ENCODE measurements around the gene CD247.

The CD247 gene

GRCh38 chr1:167409183-167409582 lies 109.1 kb downstream of the CD247 start:
- H3K9ac ChIP-seq (ENCODE audit: low read depth, low read length), result no peak overlapping the region
- peaks cover 13% of the 10 kb centered on the region for H3K36me3 ChIP-seq (ENCODE audit: insufficient read depth, low read length)
- H3K9me3 ChIP-seq (ENCODE audit: control insufficient read depth, insufficient read depth, low read length), result no peaks in the 10 kb centered on the region
- H3K4me1 ChIP-seq (ENCODE audit: insufficient read depth, low read length), result no peaks in the 10 kb centered on the region

GRCh38 chr1:167408355-167408754 lies 110.0 kb downstream of the CD247 start:
- Histone ChIP-seq H3K9ac (ENCODE audit: low read depth, low read length) (no peak overlapping the region), H3K36me3 (ENCODE audit: insufficient read depth, low read length) (peaks cover 13% of the 10 kb centered on the region), H3K4me1 (ENCODE audit: insufficient read depth, low read length) (no peaks in the 10 kb centered on the region), H3K9me3 (ENCODE audit: control insufficient read depth, insufficient read depth, low read length) (no peaks in the 10 kb centered on the region)

- Histone ChIP-seq H3K36me3 (ENCODE audit: insufficient read depth, low read length) (peaks cover 8% of the 10 kb centered on the region), H3K9ac (ENCODE audit: low read depth, low read length) (no peak overlapping the region), H3K4me1 (ENCODE audit: insufficient read depth, low read length) (no peaks in the 10 kb centered on the region), H3K9me3 (ENCODE audit: control insufficient read depth, insufficient read depth, low read length) (no peaks in the 10 kb centered on the region)
These were observed 113.4 kb downstream of the CD247 start for GRCh38 chr1:167404908-167405307.

DNA sequence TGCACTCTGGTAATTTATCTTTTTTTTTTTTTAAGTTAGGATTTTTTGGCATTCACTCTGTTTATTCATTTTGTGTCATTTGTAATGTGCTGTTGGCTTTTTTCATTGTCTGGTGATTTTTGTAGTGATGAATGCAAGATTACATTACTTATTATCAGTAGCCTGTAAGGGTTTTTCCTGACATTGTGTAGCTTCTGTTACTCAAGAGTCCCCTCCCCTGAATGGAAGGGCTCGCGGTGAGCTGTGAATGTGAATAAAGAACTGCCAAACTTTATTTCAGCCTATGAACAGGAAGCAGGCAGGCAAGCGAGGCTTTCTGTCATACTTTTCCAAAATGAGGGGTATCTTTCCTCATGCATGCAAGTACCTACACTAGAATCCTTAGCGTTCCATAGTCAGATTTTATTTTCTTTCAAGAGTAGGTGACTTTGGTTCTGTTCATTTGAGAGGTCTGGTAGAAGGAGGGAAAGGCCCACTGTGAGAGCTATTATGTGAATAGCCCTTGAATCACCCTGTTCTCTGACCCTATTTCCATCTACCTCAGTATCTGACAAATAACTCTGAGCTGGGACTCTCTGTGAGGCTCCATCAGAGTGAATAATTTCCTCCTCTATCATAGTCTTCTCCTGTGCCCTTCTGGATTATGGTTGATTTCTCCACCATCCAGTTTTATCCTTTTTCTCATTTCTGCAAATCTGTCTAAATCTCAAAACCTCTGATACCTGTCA lies 114.0 kb downstream of the CD247 start:
- H3K9ac ChIP-seq (ENCODE audit: low read depth, low read length), result no peak overlapping the region
- peaks cover 8% of the 10 kb centered on the region for H3K36me3 ChIP-seq (ENCODE audit: insufficient read depth, low read length)
- H3K4me1 ChIP-seq (ENCODE audit: insufficient read depth, low read length), result no peaks in the 10 kb centered on the region
- no peaks in the 10 kb centered on the region for H3K9me3 ChIP-seq (ENCODE audit: control insufficient read depth, insufficient read depth, low read length)

DNA sequence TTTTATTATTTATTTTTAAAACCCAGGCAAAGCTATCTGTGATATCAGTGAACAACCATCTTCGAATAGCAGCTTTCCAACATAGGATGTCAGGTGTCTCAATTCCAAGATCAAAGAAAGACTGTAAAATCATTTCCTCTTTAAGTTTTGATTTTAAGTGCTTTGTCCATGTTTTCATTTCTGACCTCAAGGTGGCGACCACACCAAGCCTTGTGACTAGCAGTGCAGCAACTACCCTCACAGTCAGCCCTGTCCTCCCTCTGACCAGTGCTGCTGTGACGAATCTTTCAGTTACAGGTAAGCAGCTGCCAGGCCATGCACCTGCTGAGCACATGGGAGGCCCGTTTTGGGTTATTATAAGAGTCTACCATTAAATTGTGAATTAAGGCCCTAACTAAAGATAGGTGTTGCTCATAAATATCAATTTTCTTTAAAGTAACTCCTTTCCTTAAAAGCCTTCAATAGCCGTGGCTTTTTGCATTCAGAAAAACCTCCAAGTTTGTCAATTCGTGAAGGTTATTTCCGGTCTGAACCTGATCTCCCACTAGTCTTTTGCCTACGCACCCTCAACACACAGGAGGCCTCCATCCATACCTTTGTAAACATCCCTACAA lies 117.0 kb downstream of the CD247 start:
- peaks cover 20% of the 10 kb centered on the region for H3K36me3 ChIP-seq (ENCODE audit: insufficient read depth, low read length)
- H3K9ac ChIP-seq (ENCODE audit: low read depth, low read length), result no peak overlapping the region
- H3K9me3 ChIP-seq (ENCODE audit: control insufficient read depth, insufficient read depth, low read length), result no peaks in the 10 kb centered on the region
- no peaks in the 10 kb centered on the region for H3K4me1 ChIP-seq (ENCODE audit: insufficient read depth, low read length)

- H3K4me1 ChIP-seq (ENCODE audit: insufficient read depth, low read length), result no peaks in the 10 kb centered on the region
- no peak overlapping the region for H3K9ac ChIP-seq (ENCODE audit: low read depth, low read length)
- peaks cover 19% of the 10 kb centered on the region for H3K36me3 ChIP-seq (ENCODE audit: insufficient read depth, low read length)
- no peaks in the 10 kb centered on the region for H3K9me3 ChIP-seq (ENCODE audit: control insufficient read depth, insufficient read depth, low read length)
These were observed 117.9 kb downstream of the CD247 start for GRCh38 chr1:167400359-167400953.

- Histone ChIP-seq H3K9ac (ENCODE audit: low read depth, low read length) (no peak overlapping the region), H3K9me3 (ENCODE audit: control insufficient read depth, insufficient read depth, low read length) (no peaks in the 10 kb centered on the region), H3K4me1 (ENCODE audit: insufficient read depth, low read length) (no peaks in the 10 kb centered on the region), H3K36me3 (ENCODE audit: insufficient read depth, low read length) (peaks cover 10% of the 10 kb centered on the region)
These were observed 126.1 kb downstream of the CD247 start for GRCh38 chr1:167392200-167392696.

- H3K4me1 ChIP-seq (ENCODE audit: insufficient read depth, low read length), result no peaks in the 10 kb centered on the region
- no peaks in the 10 kb centered on the region for H3K9me3 ChIP-seq (ENCODE audit: control insufficient read depth, insufficient read depth, low read length)
- peaks cover 6% of the 10 kb centered on the region; the same call in 1 of the 2 replicates for H3K36me3 ChIP-seq (ENCODE audit: insufficient read depth, low read length)
- no peak overlapping the region for H3K9ac ChIP-seq (ENCODE audit: low read depth, low read length)
These were observed 129.4 kb downstream of the CD247 start for GRCh38 chr1:167388976-167389375.

DNA sequence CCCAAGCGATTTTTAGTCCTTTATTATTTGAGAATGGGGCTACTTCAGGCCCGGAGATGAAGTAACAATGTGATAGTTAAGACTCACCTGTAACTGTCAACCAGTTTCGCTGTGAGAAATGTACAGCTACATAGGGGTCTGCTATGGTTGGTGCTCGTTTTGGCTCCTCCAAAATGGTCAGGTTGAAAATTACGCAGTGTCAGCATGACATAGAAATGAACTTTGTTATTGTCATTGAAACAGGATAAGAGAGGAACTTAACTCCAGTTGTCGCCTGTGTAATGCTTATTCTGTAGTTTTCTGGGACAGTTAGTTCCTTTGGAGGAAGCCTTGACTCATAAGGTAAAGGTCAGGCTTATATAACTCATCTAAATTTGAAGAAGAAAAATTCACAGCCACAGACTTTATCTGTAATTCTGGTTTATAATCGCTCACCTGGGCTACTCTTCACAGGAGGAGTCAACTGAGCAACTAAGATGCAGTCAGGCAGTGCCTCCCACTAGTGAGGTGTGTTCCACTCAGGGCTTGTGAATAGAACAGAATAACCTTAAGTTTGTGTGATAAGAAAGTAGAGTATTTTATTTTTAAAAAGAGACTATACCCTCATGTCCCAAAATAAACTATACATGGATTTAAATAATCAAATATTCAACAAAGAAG lies 130.9 kb downstream of the CD247 start:
- Histone ChIP-seq H3K36me3 (ENCODE audit: insufficient read depth, low read length) (peaks cover 6% of the 10 kb centered on the region; the same call in 1 of the 2 replicates), H3K9me3 (ENCODE audit: control insufficient read depth, insufficient read depth, low read length) (no peaks in the 10 kb centered on the region), H3K4me1 (ENCODE audit: insufficient read depth, low read length) (no peaks in the 10 kb centered on the region), H3K9ac (ENCODE audit: low read depth, low read length) (no peak overlapping the region)
